T-helper 1 cell treated with Interleukin-12 subunit alpha and Interleukin-12 subunit beta and Interleukin-4 antibody, amounts not matched to agents 30 ng/mL and 1 ng/mL, for 36 hours (primary cell): ENCODE data around the gene DSN1. TPM values are rescaled to one million over a fixed set of nuclear protein-coding genes. Genes with fewer than 3 reads are reported as not detected.
"Not testable (repeated sequence)": the region's sequence is repeated elsewhere in the genome, so short reads cannot be mapped to it uniquely, and the experiment has no call there.

Source experiments
- intact Hi-C: fragments of 100-400 bp; cut with micrococcal nuclease; formaldehyde crosslinking; loops from one replicate; pipeline ENCODE4 v1.15.1; 2024
- total RNA-seq: library from RNA; stranded (reverse); gene quantifications from 2 replicates; pipeline ENCODE4 v1.2.3, GENCODE V29; 2022

DSN1 gene, protein sequence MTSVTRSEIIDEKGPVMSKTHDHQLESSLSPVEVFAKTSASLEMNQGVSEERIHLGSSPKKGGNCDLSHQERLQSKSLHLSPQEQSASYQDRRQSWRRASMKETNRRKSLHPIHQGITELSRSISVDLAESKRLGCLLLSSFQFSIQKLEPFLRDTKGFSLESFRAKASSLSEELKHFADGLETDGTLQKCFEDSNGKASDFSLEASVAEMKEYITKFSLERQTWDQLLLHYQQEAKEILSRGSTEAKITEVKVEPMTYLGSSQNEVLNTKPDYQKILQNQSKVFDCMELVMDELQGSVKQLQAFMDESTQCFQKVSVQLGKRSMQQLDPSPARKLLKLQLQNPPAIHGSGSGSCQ
- total RNA-seq, result 25.0 and 25.2 TPM in 2 replicates

DNA sequence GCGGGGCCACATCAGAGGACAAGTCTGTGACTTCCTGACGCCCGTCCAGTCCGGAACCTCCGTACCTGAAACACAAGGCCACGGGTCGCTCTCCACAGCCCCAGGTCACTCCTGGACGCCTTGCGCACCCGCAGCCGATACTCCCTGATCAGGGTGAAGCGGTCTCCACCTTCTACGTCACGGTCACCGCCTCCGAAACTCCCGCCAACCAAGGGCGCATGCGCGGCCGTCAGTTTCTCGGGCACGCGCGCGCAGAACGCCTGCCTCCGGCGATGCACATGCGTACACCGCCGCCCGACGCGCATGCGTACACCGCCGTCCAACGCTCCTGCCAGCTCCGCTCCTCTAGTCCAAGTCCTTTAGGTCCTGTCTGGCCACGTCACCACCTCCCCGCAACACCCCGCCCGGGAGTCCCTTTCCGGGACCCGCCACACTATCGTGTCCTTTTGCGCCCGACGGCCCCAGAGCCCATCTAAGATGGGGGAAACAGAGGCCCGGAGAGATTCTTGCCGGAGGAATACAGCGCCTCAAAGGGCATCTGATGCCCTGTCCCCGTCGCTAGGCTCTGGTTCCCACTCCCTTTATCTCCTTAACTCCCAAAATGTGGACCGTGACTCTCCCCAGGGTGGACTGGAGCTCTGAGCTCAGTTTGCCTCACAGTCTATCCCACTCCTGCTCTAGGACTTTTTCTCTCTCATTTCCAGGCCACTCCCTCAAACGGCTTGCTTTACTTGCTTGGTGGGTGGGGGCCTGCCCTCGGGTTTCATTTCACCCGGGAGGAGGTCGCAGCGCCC, at the start of gene DSN1:
TSS of gene DSN1 (minus strand) at position 167 of the 794 bp plus-strand sequence. CDS start 2,305 bp downstream, outside the sequence.
- intact Hi-C loops, result loop anchor here (1.0 to 5.0 kb wide), 11 partner anchors 27 to 1156 kb away; partner anchors contain the start of genes NDRG3, RAB5IF, RBL1 and SAMHD1

- intact Hi-C loops, result no loop called here
Observed at GRCh38 chr20:36823121-36823520, 49.6 kb upstream of the DSN1 start.

DNA sequence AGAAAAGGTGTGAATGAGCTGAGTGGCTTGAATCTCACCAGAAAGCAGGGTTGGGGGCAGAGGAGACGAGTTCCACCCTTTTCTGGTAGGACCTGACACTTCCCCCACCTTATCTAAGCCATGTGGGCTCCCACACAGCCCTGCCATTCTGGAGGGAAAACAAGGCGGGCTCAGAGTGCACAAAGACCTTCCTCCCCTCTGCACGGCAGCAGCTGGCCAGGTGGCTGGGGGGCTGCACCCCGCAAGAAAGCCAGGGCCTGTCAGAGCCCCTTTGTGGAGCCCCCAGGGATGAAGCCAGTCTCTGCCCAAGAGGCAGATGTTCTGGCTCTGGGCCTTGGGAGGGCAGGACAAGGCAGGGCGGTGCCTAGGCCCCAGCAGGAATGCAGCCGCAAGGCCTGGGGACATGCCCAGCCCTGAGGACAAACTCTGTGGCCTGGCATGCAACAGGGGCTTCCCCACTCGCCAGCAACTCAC, 48.4 kb upstream of the DSN1 start:
- intact Hi-C loops, result no loop called here

- intact Hi-C loops, result no loop called here
Observed at GRCh38 chr20:36820928-36821327, 47.4 kb upstream of the DSN1 start.

GRCh38 chr20:36820073-36820472, 46.5 kb upstream of the DSN1 start:
- intact Hi-C loops, result no loop called here

GRCh38 chr20:36819659-36820058, 46.1 kb upstream of the DSN1 start:
- intact Hi-C loops, result no loop called here

GRCh38 chr20:36818861-36819260, 45.3 kb upstream of the DSN1 start:
- intact Hi-C loops, result no loop called here

GRCh38 chr20:36818185-36818584, 44.6 kb upstream of the DSN1 start:
- intact Hi-C loops, result no loop called here

DNA sequence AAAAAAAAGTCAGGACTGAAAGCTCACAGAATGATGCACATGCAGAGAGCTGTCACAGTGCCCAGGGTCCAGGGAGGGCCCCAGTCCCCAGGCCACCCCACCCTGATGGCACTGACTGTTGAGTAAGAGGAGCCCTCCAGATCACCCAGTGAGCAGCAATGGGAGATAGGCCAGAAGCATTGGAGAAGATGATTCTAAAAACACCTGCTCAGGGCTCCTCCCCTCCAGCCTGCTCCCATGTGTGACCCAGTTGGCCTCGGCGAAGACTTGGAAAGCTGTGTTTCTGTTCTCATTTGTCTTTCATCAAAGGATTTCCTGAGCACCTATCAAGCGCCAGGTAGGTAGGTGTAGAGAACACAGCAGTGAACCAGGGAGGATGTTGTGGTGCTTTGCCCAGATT, 43.9 kb upstream of the DSN1 start:
- intact Hi-C loops, result no loop called here

DNA sequence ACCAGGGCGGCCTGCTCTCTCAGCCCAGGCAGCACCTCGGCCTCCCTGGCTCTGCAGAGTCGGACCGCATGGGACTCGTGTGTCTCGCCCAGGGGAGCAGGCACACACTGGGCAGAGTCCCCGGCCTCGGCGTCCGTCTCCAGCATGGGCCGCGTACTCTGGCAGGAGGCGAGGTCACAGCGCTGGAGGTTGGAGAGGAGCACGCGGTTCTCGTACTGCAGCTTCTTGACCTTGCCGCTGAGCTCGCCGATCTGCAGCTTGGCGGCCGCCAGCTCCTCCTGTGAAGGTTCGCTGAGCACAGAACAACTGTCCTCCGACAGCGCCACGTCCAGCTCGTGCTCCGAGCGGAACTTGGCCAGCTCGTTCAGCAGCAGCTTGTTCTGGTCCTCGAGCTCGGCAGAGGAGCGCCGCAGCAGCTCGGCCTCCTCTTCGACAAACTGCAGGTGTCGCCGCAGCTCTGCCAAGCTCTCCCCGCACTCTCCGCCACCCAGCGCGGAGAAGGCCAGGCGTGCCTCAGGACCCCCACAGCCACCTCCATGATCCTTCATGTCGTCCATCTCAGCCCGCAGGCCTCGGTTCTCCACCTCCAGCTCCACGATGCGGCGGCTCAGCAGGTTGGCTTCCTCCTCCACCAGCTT, 42.0 kb upstream of the DSN1 start:
- intact Hi-C loops, result no loop called here

DNA sequence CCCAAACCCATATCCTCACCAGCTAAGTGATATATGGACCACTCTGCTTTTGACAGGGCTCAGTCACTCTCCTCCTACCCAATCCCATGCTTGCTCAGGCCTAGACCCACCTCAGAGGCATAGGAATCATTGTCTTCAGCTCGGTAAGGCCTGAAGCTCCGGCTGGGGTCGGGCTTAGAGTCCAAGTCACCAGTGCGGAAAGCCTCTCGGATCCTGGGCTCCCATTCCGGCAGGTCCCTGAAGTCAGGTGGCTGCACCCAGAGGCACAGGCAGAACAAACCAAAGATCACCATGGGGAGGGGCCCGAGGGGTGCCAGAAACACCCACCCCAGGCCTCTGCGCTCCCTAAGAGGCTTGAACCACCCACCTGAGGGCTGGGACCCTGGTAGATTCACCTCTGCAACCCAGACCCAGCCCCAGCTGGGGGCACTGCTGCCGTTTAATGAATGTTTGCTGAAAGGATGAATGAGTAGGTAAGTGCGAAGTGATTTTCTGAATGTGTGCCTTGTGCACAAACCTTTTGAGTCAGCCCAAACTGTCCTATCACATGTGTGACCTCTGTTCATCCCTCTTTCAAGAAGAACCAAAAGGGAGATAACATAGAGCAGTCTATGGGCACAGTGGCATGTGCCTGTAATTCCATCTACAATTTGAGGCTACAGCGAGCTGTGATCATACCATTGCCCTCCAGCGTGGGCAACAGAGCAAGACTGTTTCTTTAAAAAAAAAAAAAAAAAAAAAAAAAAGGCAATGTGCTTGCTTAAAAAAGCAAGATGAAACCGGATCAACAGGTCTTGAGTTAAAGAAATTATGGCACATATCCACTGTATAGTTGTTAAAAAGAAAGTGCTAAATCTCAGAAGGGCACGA, 39.3 kb upstream of the DSN1 start:
- intact Hi-C loops, result no loop called here

DNA sequence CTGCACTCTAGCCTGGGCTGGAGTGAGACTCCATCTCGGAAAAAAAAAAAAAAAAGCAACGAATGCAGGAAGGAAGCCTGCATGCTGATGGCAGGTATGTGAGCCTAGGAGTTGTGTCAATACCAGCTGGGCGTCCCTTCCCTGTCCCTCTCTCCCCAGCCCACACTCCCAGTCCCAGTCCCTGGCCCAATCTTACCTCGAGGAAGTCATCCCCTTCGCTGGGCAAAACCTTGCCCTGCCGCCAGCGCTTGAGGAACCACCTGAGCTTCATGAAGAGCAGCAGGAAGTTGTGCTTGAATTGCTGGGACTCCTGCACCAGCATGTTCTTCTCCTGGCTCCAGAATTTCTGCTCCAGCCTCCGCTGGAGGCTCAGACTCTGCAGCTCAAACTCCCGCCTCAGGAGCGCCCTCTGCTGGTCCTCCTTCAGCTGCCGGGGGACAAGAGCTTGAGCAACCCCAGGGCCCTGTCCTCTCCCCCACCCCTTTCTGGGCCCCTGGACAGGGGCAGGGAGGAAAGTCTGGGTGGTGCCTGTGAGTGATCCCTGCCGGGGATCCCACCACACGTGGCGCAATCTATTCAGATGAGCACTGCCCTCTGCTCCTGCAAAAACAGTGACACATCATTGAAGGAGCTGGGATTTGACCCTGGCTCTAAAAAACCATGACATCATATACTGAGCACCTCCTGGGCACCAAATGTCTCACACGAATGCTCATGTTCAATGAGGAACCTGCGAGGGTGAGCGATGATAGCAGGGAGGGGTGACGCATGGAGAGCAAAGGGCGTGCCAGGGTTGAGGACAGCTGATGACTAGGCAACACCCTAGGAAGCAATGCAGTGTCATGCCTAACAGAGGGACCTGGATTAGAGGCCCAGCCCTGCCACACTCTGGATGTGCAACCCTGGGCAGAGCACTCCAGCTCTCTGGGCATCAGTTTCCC, 35.0 kb upstream of the DSN1 start:
- intact Hi-C loops, result loop anchor here (10.0 kb wide), 2 partner anchors 64 to 76 kb away; partner anchors contain the start of gene NDRG3

DNA sequence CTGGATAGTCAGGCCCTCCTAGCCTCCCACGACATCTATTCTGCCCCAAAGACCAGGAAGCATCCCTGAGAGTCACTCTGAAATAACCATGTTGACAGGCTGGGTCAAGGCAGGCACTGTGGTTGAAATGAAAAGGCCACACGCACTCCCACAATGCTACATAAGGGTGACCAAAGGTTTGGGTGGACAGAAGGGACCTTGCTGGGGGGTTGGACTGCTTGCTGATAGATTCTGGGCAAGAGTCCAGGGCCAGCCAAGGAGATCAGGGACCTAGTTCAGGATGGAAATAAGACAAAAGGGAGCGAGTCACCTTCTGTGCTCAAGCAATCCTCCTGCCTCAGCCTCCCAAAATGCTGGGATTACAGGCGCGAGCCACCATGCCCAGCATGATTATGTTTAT, 32.5 kb upstream of the DSN1 start:
- intact Hi-C loops, result loop anchor here (10.0 kb wide), 2 partner anchors 61 to 79 kb away; partner anchors contain the start of gene NDRG3

- intact Hi-C loops, result loop anchor here (10.0 kb wide), 2 partner anchors 61 to 79 kb away; partner anchors contain the start of gene NDRG3
Observed at GRCh38 chr20:36805396-36805795, 31.8 kb upstream of the DSN1 start.

DNA sequence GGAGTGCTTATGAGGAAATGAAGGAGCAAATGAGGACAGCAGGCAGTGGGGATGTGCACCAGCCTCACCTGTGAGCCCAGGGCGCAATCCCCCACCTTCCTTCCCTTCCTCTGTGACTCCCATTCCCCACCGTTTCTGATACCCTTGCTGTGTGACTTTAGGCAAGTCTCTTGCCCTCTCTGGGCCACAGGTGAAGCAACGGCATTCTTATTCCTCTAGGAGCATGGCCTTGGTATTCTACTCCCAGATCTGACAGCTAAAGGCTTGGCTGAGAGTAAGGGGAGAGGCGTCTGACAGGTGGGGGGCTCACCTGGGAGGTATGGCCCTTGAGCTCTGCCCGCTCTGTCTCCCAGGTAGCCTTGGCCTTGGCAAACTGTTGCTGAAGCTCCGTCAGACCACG, 30.9 kb upstream of the DSN1 start:
- intact Hi-C loops, result loop anchor here (10.0 kb wide), 2 partner anchors 60 to 80 kb away; partner anchors contain the start of gene NDRG3

DNA sequence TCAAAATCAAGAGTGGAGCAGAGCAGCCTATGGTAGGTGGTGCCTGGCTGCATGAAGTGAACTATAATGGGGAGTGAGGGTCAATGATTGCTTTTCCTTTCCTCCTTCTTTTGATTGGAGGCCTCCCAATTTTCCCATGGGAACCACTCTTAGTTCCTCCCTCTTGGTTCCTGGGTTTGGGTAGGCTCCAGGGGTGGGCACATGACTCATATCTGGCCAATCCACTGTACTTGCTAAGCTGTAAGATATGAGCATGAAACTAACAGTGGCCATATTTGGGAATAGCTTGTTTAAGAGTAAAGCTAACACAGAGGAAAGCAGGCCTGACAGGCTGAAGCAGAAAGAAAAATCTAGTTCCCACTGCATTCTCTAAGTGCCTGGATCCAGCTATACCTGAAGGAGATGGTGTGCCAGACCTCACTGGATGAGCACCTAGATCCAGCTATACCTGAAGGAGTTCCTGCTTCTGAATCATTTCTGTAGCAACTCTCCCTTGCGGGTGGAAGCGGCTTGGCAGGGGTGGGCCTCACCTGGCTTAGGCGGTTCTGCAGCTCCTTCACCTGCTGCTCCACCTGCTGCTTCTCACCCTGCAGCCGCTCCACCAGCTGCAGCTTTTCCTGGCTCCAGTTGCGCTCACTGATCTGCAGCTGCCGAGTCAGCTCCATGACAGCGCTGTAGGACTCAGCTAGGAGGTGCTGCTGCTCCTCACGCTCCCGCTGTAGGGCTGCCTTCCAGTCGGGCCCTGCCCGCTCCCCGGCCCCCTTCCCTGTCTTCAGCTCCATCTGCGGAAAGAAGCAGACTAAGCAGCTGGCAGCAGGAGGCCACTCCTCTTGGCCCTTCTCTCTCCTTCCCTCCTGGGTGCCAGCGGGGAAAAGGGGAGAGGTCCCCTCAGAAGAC, 29.0 kb upstream of the DSN1 start:
- intact Hi-C loops, result loop anchor here (10.0 kb wide), 2 partner anchors 58 to 82 kb away; partner anchors contain the start of gene NDRG3

DNA sequence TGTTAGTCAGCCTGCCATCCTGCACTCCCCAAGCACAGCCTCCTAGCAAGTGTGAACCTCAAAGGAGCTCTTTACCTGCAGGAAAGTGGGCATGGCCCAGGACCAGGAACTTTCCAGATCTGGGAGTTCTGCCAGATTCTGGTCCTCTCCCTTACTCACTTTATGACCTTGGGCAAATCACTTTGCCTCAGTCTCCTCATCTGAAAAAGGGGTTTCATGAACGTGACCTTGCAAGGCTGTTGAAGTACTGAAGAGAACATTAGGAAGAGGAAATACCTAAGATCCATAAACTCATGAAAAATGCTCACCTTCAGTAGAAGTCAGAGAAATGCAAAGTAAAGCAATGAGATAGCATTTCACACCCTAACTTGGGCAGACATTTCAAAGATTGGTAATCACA, 26.8 kb upstream of the DSN1 start:
- intact Hi-C loops, result loop anchor here (10.0 kb wide), 2 partner anchors 56 to 84 kb away; partner anchors contain the start of gene NDRG3

DNA sequence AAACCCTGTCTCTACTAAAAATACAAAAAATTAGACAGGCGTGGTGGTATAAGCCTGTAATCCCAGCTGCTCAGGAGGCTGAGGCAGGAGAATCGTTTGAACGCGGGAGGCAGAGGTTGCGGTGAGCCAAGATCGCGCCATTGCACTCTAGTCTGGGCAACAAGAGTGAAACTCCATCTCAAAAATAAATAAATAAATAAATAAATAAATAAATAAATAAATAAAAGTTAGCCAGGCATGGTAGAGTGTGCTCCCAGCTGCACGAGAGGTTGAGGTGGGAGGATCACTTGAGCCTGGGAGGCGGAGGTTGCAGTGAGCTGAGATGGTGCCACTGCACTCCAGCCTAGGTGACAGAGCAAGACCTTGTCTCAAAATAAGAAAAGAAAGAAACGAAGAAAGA, 25.8 kb upstream of the DSN1 start:
- intact Hi-C loops, result not testable (repeated sequence)
